Tibial artery (tissue), 4 donors: ENCODE data around the gene NPC1.

ENCODE experiments used
- DNase-seq, 2 donors: peaks; one replicate each; pipeline ENCODE4 v3.0.0-alpha.2; 2019
- H3K27ac ChIP-seq, 2 donors: fragments of 200-600 bp; sonication (generic) in 1 of 2; 1 replicate in 1 of 2; 2 replicates in 1 of 2; pipeline ENCODE4 v1.5.1; 2018 to 2019; ENCODE audit warnings: mild to moderate bottlenecking in 1 of 2
- H3K27me3 ChIP-seq, 2 donors: fragments of 200-600 bp; sonication (generic) in 1 of 2; one replicate each; pipeline versions ENCODE4 v1.5.1 to v1.6.0; 2016 to 2019
- H3K36me3 ChIP-seq, 3 donors: fragments of 200-600 bp; sonication (generic) in 2 of 3; one replicate each; pipeline ENCODE4 v1.5.1; 2016 to 2019; ENCODE audit warnings: mild to moderate bottlenecking in 2 of 3
- H3K4me1 ChIP-seq, 4 donors: fragments of 200-600 bp; sonication (generic) in 2 of 4; 1 replicate in 3 of 4; 2 replicates in 1 of 4; pipeline ENCODE4 v1.5.1; 2016 to 2019
- H3K4me3 ChIP-seq, 2 donors: fragments of 200-600 bp; sonication (generic) in 1 of 2; 1 replicate in 1 of 2; 2 replicates in 1 of 2; pipeline ENCODE4 v1.5.1; 2018 to 2019; ENCODE audit warnings: mild to moderate bottlenecking in 2 of 2
- H3K9me3 ChIP-seq, 3 donors: fragments of 200-600 bp; sonication (generic) in 1 of 3; one replicate each; pipeline ENCODE4 v1.5.1; 2016 to 2019
- CTCF ChIP-seq, 2 experiments: fragments of 200-600 bp in 1 of 2; fragments of 450-650 bp in 1 of 2; IDR thresholded peaks; one replicate each; pipeline ENCODE4 v1.5.1; 2017 to 2019; ENCODE audit warnings: antibody characterized with exemption in 2 of 2, mild to moderate bottlenecking in 1 of 2, moderate library complexity in 1 of 2
- intact Hi-C: fragments of 100-400 bp; cut with DNase I; formaldehyde crosslinking; loops from one replicate; pipeline ENCODE4 v1.15.0; 2023; ENCODE audit warnings: low total_unique reads

NPC1 gene

GRCh38 chr18:23538870-23539269, 47.4 kb downstream of the NPC1 start:
- Histone ChIP-seq H3K4me1 (no peaks in the 10 kb centered on the region), H3K9me3 (no peaks in the 10 kb centered on the region), H3K27me3 (no peaks in the 10 kb centered on the region), H3K4me3 (no peak overlapping the region), H3K36me3 (peaks cover 97 to 100% (median 98%) of the 10 kb centered on the region in 3 donors), H3K27ac (no peak overlapping the region)
- intact Hi-C loops, result no loop called here
- no peak for TF ChIP-seq CTCF (IDR thresholded peaks at IDR 0.05)
- no peak for DNase-seq

DNA sequence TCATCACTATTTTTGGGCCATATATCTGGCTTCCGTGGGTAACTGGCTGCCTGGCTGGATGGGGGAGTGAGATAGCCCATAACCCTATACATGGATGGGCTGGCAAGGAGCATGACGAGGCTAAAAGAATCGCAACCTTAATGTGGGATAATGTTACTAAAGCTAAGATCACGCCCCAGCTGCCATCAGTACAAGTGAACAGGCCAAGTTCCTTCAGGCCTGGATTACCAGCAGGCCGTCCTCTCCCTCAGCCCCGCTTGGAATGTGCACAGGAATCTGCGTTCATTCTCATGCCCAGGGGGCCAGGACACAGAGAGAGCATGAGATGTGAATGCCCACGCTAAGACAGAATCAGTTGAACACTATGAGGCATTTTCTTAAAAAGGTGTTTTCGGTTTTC, 48.3 kb downstream of the NPC1 start:
- no peak for TF ChIP-seq CTCF (IDR thresholded peaks at IDR 0.05)
- H3K36me3 ChIP-seq, result peaks cover 95 to 100% (median 98%) of the 10 kb centered on the region in 3 donors
- no peak for DNase-seq
- H3K27ac ChIP-seq, result no peak overlapping the region
- H3K9me3 ChIP-seq, result no peaks in the 10 kb centered on the region
- no peaks in the 10 kb centered on the region for H3K27me3 ChIP-seq
- no peaks in the 10 kb centered on the region for H3K4me1 ChIP-seq
- H3K4me3 ChIP-seq, result no peak overlapping the region
- intact Hi-C loops, result no loop called here

- Histone ChIP-seq H3K9me3 (no peaks in the 10 kb centered on the region), H3K27ac (no peak overlapping the region), H3K27me3 (no peaks in the 10 kb centered on the region), H3K36me3 (peaks cover 94 to 100% (median 98%) of the 10 kb centered on the region in 3 donors), H3K4me1 (no peaks in the 10 kb centered on the region), H3K4me3 (no peak overlapping the region)
- intact Hi-C loops, result no loop called here
- no peak for TF ChIP-seq CTCF (IDR thresholded peaks at IDR 0.05)
- no peak for DNase-seq
Measured at GRCh38 chr18:23537274-23537673, 49.0 kb downstream of the NPC1 start.

- no peak for TF ChIP-seq CTCF (IDR thresholded peaks at IDR 0.05)
- no peak overlapping the region for H3K4me3 ChIP-seq
- no peaks in the 10 kb centered on the region for H3K4me1 ChIP-seq
- peaks cover 97 to 100% (median 100%) of the 10 kb centered on the region in 3 donors for H3K36me3 ChIP-seq
- no peaks in the 10 kb centered on the region for H3K27me3 ChIP-seq
- H3K9me3 ChIP-seq, result no peaks in the 10 kb centered on the region
- intact Hi-C loops, result no loop called here
- H3K27ac ChIP-seq, result no peak overlapping the region
- no peak for DNase-seq
Measured at GRCh38 chr18:23536204-23536603, 50.1 kb downstream of the NPC1 start.

DNA sequence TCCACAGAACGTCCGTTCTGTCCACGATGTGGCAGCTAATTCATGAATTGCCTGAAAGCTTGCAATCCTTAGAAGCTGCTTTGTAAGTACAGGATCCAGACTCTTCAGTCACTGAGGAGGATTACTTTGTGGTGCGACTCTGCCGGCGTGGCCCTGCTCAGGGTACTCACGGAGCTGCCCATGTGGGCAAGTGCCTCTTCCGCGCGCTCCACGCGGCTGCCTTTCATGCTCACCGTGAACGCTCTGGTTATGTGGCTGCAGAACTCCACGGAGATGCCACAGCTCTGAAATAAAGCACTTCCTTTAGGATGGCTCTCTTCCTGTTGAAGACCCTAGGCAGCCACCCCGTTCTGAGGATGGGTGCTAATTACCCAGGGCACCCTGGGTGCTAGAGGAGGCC, 52.0 kb downstream of the NPC1 start:
- no peak overlapping the region for H3K4me3 ChIP-seq
- intact Hi-C loops, result no loop called here
- peaks cover 97 to 100% (median 100%) of the 10 kb centered on the region in 3 donors for H3K36me3 ChIP-seq

More for the DNA sequence above, 52.0 kb downstream of the NPC1 start:
- no peaks in the 10 kb centered on the region for H3K4me1 ChIP-seq
- no peaks in the 10 kb centered on the region for H3K27me3 ChIP-seq
- H3K9me3 ChIP-seq, result no peaks in the 10 kb centered on the region
- DNase-seq, result no peak
- no peak overlapping the region for H3K27ac ChIP-seq
- TF ChIP-seq CTCF (IDR thresholded peaks at IDR 0.05), result no peak
